NCI-H2196 treated with DMSO at 0.1 percent for 48 hours (cell line): ENCODE measurements around the gene CSTA.
"Not testable (repeated sequence)": the region's sequence is repeated elsewhere in the genome, so short reads cannot be mapped to it uniquely, and the experiment has no call there.

ENCODE experiments used
- DNase-seq: peaks from one replicate; lab custom pipeline; 2025; ENCODE audit not compliant: unreplicated experiment; lab: John Stamatoyannopoulos, UW

The CSTA gene

GRCh38 chr3:122322095-122323075, 2.7 kb upstream of the CSTA start:
- DNase-seq: no peak

- no peak for DNase-seq
Measured at GRCh38 chr3:122325769-122326168, 721 bp downstream of the CSTA start.

- DNase-seq: no peak
Measured at GRCh38 chr3:122331886-122332285, 6.8 kb downstream of the CSTA start.

DNA sequence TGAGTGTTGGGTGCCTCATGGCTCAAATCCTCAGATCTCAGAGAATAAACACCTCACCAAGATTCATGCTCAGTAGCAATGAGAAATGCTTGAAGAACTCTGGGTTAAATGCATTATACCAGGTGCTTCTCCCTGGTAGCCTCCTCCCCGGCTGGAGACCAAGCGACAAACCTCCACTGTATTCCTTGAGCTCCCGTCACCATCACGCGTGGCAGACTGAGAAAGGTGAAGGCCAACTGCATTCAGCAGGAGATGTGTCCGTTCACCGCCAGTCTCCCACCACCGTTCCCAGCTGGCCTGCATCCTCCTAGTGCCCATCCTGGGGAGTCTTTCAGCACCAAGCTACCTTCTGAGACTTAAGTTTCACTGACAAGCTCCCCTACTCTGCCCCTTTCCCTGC, 7.5 kb downstream of the CSTA start:
- DNase-seq: no peak

GRCh38 chr3:122342803-122343202, 17.8 kb downstream of the CSTA start:
- DNase-seq: no peak

DNA sequence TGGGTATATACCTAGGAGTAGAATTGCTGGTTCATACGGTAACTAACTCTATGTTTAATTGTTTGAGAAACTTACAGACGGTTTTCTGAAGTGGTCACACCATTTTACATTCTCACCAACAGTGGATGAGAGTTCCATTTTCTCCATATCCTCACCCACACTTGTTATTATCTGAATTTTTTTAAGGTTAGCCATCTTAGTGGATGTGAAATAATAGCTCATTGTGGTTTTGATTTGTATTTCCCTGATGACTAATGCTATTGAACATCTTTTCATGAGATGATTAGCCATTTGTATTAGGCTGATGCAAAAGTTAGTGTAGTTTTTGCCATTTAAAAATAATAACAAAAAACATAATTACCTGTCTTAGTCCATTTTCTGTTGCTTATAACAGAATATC, 18.6 kb downstream of the CSTA start:
- no peak for DNase-seq

- DNase-seq: no peak
Measured at GRCh38 chr3:122349171-122349570, 24.1 kb downstream of the CSTA start.

- DNase-seq: no peak
Measured at GRCh38 chr3:122350814-122351418, 25.9 kb downstream of the CSTA start.

GRCh38 chr3:122351612-122352011, 26.6 kb downstream of the CSTA start:
- no peak for DNase-seq

GRCh38 chr3:122353215-122353614, 28.2 kb downstream of the CSTA start:
- DNase-seq: no peak

DNA sequence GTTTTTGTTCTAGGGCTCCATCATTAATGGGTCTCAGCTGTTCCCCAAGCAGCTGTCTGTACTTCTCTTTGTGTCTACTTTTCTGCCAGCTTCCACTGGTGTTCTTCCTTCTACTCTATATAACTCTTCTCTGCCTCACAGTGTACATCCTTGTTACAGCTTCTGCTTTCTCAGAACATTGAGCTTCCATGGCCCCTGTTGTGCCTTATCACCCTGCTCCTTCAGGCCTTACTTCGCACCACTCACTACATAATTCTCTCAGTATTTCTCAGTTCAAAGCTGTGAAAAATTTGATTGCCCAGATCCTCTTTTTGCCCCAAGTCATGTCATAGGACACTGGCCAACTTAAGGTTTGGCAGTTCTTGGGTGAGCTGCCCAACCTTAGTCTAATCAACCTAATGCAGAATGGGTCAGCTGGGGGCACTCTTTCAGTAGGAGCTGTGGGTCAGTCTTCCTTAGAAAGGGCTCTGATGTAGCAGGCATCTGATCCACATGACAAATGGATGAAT, 28.9 kb downstream of the CSTA start:
- no peak for DNase-seq

DNA sequence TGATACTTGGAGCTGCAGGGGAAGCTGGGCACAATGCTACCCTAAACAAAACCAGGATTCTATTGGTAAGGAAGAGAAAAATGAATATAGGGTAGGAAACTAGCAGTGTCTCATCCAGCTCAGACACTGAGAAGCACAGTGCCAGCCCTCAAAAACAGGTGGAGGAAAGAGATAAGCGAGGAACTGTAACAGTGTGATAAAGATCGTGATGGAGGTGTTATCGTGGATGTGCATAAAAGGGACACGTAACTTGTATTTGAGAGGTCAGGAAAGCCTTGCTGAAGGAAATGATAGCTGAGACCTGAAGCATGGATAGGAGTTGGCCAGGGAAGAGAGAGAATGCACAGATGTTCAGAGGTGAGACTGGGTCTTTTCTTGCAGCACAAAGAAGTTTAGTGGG, 30.6 kb downstream of the CSTA start:
- no peak for DNase-seq

GRCh38 chr3:122356402-122356801, 31.4 kb downstream of the CSTA start:
- DNase-seq: no peak

- no peak for DNase-seq
Measured at GRCh38 chr3:122357828-122358702, 33.0 kb downstream of the CSTA start.

DNA sequence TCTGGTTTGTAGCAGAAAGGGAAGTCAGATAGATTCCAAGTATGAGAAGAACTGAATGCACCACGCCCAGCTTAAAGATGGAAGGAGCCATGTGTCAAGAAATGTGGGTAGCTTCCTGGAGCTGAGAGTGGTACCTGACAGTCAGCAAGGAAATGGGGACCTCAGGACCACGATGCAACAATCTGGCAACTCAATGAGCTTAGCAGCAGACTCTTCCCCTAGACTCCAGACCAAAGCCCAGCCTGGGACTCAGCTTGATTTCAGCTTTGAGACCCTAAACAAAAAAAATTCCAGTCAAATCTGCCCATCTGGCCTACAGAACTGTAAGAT, 33.6 kb downstream of the CSTA start:
- DNase-seq: no peak

GRCh38 chr3:122362026-122362425, 37.0 kb downstream of the CSTA start:
- no peak for DNase-seq

- DNase-seq: no peak
Measured at GRCh38 chr3:122364490-122364889, 39.4 kb downstream of the CSTA start.

DNA sequence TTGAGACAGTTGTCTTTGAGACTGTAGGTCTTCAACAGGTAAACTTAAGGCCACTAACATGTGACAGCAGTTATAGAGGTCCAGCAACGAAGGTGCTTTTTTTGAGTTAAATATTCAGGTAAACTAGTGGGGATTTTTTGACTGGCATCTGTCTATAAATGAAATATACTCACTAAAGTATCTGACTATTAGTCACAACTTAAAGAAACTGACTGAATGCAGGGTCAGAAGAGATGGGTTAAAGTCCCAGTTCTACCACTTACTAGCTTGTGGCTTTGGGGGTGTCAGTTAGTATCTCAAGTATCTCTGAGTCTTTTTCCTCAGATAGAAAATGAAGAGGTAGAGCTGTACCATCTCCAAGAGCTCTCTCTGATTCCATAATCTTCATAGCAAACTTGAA, 40.0 kb downstream of the CSTA start:
- DNase-seq: no peak

- DNase-seq: not testable (repeated sequence)
Measured at GRCh38 chr3:122365582-122366378, 40.7 kb downstream of the CSTA start.

GRCh38 chr3:122366379-122366749, 41.3 kb downstream of the CSTA start:
- DNase-seq: no peak

GRCh38 chr3:122374034-122374433, 49.0 kb downstream of the CSTA start:
- DNase-seq: no peak
